CD4-positive, alpha-beta T cell treated with Interleukin-4 for 1 hour (primary cell): ENCODE data around the gene FHOD3.

ENCODE experiments used
- DNase-seq, 2 donors: peaks; one replicate each; pipeline ENCODE4 v3.0.0-alpha.2; 2020 to 2022

The FHOD3 gene

GRCh38 chr18:36387310-36387709 is 89.8 kb downstream of the FHOD3 start:
- no peak for DNase-seq

DNA sequence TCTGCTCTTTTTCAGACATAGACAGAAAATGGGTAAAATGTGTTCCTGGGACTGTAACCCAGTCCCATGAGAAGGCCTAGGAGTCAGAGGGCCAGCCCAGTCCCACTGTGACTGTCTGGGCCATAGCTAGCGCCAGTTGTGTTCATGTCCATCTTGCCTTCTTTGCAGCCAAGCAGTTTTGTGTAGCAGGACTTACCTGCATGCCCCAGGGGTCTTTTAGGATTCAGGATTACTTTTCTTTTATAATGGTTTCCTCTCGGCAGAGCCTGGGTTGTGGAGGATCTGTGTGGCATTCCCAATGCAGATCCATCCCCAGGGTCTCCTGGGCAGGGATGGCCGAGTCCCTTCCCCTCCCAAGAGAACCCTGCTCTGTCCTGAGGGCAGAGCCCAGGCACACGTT is 90.8 kb downstream of the FHOD3 start:
- no peak for DNase-seq

DNA sequence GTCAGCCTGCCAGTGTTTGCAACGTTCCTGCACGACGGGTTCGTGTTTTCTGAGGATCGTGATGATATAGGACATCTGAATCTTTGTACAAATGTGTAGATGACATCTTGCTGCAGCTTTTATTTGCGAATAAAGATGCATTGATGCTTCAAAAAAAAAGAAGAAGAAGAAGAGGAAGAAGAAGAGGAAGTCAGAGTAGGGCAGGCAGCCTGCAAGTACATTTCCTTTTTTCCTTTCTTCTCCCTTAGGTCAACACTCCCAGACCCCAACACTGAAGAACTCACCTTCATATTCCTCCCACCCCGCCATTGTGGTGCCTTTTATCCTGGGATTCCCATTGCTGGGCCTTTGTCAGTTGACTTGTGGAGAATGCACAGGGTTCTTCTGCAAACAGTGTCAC is 91.5 kb downstream of the FHOD3 start:
- DNase-seq = no peak

GRCh38 chr18:36389811-36390581 is 92.5 kb downstream of the FHOD3 start:
- no peak for DNase-seq

GRCh38 chr18:36391426-36392145 is 94.1 kb downstream of the FHOD3 start:
- DNase-seq = no peak

- no peak for DNase-seq
These were observed 94.9 kb downstream of the FHOD3 start for GRCh38 chr18:36392164-36392978.

DNA sequence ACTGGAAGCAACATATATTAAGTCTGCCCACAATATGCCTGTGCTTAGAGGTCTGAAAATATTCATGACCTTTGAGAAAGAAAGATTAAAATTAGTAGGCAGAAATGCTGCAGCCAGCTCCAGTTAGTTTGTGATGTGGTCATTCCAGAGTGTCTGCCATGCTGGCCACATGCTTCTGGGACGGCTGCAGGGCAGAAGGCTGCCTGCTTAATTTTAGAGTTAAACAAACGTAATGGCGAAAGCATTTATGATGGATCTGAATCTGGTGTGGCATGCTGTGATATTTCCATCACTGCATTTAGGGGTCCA is 95.4 kb downstream of the FHOD3 start:
- DNase-seq = no peak

- no peak for DNase-seq
These were observed 97.0 kb downstream of the FHOD3 start for GRCh38 chr18:36394486-36394885.

DNA sequence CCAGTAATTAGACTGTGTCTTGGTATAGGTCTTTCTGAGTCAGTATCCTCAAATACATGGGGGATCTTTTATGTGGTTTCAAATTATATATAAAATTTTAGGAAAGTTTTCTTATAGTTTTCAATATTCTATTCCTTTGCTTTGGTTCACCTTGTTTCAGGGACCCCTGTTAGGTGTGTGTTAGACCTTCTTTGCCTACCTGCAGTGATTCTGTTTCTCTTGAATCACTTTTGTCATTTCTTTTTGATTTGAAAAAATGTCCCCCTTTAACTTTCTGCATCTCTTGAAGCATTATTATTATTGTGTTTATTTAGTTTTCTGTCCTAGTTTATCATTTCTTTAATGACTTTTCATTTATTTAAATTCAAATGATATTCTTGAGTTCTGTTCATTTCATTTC is 98.7 kb downstream of the FHOD3 start:
- DNase-seq = no peak

DNA sequence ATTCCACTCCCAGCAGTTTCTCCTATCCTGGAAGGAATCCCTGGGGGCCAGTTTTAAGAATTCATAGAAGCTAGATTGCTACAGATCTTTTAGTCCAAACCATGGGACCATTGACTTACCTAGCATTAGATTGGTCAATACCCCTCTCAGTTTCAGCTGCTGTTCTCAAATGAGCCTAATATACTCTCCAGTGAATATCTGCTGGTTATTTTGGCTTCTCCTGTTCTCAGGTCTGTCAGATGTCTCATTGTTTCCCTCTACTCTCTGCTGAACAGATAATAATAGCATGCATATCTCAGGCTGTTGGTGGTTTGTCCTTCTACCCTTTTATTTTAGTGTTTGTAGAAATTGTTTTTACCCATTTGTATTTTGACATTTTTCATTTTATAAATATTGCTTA is 99.5 kb downstream of the FHOD3 start:
- DNase-seq = no peak

DNA sequence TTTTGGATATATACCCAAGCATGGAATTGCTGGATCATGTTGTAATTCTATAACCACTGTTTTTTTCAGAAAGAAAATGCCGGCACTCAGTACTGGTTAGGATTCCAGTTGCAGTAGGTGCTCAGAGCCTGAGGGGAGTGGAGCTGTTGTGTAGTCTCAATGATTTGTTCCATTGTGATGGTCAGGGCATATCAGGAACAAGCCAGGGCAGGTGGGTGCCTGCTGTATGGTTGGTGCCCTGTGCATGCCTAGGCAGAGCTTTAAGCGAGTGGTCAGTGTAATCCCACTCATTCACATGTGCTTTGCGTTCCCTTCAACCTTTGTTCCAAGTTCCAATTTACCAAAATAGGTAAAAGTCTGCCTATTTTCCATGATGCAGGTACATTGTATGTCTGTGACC is 100.9 kb downstream of the FHOD3 start:
- no peak for DNase-seq

GRCh38 chr18:36399055-36399454 is 101.5 kb downstream of the FHOD3 start:
- DNase-seq = no peak

- DNase-seq = no peak
These were observed 103.9 kb downstream of the FHOD3 start for GRCh38 chr18:36401462-36401861.

DNA sequence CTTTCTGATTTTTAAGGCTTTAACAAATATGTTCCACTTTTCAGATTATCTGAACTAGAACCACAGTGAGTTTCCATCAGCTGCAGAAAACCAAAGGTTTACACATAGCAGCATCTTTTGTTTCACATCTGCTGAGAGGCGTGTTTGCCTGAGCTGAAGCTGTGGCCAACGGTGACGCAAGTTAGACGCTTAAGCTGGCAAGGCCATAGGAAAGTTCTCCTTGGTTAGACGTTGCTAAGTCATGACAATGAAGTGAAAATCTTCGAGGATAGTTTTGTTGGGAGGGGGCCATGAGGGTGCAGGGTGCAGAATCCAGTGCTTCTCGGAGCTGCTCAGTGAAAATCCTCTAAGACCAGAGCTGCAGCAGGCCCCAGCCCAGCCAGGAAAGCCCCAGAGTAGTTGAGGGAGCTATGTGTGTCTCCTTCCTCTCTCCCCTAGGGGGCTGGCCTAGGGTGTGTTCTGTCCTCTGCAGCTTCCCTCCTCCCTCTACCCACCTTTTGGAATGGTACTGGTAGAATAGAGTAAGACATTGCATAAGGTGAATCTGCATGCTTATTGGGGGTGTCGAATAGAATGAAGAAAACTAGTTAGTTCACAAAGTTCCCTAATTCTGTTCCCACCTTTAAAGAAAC is 105.4 kb downstream of the FHOD3 start:
- DNase-seq = no peak

DNA sequence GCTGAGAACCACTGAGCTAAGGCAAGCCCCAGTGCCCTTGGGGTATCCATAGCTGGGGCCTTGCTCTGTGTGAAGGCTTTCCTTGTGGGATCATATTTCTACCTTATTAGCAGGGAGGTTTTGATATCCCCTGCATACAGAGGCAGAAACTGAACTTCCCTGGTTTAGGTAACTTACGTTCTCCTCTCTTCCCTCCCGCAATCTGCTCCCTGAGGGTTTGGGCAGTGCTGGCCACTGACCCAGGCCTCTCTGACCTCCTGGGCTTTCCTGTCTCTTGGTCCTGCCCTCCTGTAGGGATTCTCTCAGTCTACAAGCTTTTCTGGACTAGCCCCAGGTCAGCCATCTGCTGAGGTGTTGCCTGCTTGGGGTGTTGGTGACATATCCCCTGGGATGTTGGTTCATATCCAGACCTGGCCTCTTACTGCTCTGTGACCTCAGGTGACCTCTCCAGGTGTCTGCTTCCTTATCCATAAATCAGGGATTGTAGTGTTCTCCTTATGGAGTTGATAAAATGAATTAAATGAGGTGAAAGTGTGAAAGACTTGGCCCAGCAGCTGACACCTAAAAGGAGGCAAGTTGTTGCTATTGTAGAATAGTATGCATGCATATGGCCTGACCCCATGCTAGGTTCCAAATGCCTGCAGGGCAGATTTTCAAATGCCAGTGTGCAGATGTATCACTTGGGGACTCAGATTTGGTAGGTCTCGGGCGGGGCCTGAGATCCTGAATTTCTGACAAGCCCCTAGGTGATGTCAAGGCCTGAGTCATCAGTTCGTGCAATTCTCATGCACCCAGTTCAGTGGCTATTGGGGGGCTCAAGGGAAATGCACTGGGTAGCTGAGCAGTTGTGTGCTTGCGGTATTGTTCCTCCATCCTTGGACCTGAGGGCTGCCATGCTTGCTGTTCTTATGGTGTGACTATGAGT is 106.6 kb downstream of the FHOD3 start:
- no peak for DNase-seq

DNA sequence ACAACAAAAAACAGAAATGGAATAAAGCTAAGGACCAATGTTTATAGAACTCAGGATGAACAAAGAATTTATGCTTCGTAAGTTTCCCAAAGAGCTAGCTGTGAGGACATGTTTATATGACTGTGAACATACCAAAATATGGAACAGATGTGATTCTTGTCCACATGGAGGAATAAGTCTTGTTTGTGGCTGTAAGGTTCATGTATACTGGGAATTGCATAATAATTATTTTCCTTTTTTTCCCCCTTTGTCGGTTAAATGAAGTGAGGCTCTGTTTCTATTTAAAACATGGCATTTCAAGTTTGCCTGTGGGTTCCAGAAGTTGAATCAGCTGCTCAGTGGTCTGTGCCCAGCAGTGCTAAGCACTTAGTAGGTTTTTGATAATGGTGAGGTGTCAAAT is 108.1 kb downstream of the FHOD3 start:
- DNase-seq = no peak

DNA sequence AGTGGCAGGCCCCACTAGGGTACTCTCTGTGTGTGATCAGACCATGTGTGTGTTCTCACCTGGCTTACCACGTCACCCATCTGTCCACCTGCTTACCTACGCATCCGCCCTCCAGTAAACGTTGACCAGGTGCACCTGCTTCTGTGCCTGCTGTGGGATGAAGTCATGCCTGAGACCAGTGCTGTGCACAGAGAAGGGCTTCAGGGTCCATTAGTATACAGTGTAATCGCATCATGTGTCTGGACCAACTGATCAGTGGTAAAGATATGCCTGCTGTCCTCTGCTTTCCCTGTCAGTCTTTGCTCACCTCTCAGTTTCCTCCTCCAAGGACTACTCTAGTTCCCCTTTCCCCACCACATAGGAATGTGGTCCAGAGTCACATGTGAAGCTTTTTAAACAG is 109.3 kb downstream of the FHOD3 start:
- DNase-seq = no peak

- no peak for DNase-seq
These were observed 111.1 kb downstream of the FHOD3 start for GRCh38 chr18:36408606-36409005.

GRCh38 chr18:36409779-36410178 is 112.3 kb downstream of the FHOD3 start:
- DNase-seq = no peak

GRCh38 chr18:36410346-36410745 is 112.8 kb downstream of the FHOD3 start:
- no peak for DNase-seq

GRCh38 chr18:36411745-36412168 is 114.2 kb downstream of the FHOD3 start:
- no peak for DNase-seq

- DNase-seq = no peak
These were observed 115.3 kb downstream of the FHOD3 start for GRCh38 chr18:36412778-36413177.
